Hepatocyte (in vitro differentiated cells): ENCODE results near the gene SEL1L3.

ENCODE experiments used
- EZH2phosphoT487 ChIP-seq: fragments of 200-600 bp; sonication (generic); IDR thresholded peaks from one replicate; pipeline ENCODE4 v1.6.1; 2018; ENCODE audit warnings: antibody characterized with exemption, mild to moderate bottlenecking, low read depth, moderate library complexity; ENCODE audit not compliant: unreplicated experiment, severe bottlenecking
- TF ChIP-seq, protein P1 (sequence below): fragments of 200-600 bp; sonication (generic); IDR thresholded peaks from 2 replicates; pipeline ENCODE4 v1.5.1; 2016; ENCODE audit warnings: antibody characterized with exemption, mild to moderate bottlenecking; ENCODE audit not compliant: poor library complexity

DNA sequence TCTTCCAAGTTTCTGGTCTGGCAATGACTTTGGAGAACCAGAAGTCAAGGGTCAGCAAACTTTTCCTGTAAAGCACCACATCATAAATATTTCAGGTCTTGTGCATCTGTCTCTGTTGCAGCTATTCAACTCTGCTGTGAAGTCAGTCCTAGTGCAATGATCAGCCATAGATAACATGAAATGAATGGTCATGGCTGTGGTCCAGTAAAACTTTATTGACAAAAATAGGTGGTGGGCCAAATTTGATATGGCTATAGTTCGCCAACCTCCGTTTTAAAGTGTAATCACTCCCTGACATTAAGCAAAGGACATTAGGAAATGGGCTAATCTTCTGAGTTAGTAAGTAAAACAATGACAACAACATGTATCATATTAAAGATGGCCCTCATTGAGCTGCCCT is 20.8 kb upstream of the SEL1L3 start:
- TF ChIP-seq, protein P1, sequence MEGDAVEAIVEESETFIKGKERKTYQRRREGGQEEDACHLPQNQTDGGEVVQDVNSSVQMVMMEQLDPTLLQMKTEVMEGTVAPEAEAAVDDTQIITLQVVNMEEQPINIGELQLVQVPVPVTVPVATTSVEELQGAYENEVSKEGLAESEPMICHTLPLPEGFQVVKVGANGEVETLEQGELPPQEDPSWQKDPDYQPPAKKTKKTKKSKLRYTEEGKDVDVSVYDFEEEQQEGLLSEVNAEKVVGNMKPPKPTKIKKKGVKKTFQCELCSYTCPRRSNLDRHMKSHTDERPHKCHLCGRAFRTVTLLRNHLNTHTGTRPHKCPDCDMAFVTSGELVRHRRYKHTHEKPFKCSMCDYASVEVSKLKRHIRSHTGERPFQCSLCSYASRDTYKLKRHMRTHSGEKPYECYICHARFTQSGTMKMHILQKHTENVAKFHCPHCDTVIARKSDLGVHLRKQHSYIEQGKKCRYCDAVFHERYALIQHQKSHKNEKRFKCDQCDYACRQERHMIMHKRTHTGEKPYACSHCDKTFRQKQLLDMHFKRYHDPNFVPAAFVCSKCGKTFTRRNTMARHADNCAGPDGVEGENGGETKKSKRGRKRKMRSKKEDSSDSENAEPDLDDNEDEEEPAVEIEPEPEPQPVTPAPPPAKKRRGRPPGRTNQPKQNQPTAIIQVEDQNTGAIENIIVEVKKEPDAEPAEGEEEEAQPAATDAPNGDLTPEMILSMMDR = no peak
- no peak for TF ChIP-seq EZH2phosphoT487
